Airway epithelial cell (primary cell): ENCODE measurements around the gene FKBP15. TPM values are rescaled to one million over a fixed set of nuclear protein-coding genes. Genes with fewer than 3 reads are reported as not detected.

Experiments used
- total RNA-seq: library from RNA; depleted of rRNA; stranded (reverse); fragments of >200 nt; gene quantifications from 2 replicates; pipeline ENCODE4 v1.2.3, GENCODE V29; 2015

Gene FKBP15
- 10.9 and 17.1 TPM in 2 replicates for total RNA-seq

GRCh38 chr9:113221003-113221799, at the start of gene FKBP15, which contains the start of gene SLC31A1:
Gene FKBP15, minus strand, starts transcription at chr9:113221277. Its CDS starts 34 bp downstream, at chr9:113221243.
Gene SLC31A1, plus strand, starts transcription at chr9:113221544. Its CDS starts 34,605 bp downstream, at chr9:113256149.

DNA sequence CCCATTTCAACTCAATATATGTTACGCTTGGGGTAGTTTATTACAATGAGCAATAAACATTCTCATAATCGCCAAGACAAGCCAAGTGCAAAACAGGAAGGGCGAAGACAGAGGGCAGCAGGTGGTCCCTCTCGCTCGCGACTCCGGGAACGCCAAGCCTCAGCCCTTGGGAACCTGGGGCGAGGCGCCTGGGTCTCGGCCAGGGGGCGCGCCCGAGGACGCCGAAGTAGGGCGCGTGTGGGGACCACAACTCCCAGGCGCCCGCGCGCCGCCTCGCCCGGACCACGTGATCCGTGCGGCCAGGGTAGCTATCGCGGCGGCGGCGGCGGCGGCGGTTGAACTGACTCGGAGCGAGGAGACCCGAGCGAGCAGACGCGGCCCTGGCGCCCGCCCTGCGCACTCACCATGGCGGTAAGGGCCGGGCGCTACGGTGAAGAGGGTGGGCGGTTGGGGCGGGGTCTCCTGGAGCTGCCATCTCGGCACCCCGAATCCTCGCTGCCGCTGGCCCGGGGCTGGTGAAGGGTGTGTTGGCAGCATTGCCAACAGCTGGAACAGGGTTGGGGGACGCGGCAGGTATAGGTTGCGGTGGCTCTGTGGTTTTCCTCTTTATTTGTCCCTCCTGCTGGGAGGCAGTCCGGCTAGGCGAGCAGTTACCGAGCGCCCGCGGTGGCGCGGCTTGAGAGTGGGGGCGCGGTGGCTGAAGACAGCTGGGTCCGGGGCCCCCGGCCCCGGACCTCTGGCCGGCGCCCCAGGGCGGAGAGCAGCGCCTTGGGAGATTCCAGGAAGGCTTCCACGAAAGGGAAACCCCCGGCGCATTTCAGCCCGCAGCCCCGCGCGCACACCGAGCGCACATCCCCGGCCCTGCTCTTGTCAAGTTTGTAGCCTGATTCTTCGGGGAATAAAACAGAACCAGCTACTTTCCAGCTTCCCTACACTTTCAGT, 70.1 kb downstream of the FKBP15 start, which contains the start of gene SLC31A2:
SLC31A2 (plus strand) TSS at position 338 of the 942 bp plus-strand sequence; CDS start at position 406, 68 bp downstream.

Other genes starting within 250 kb of the FKBP15 start
- 3.5 and 5.9 TPM in 2 replicates for gene ZNF883, start 209.1 kb downstream of the FKBP15 start, total RNA-seq
- gene ZFP37, start 164.6 kb downstream of the FKBP15 start, total RNA-seq, result 0.63 and 1.1 TPM in 2 replicates
- gene SLC31A2, start 70.3 kb downstream of the FKBP15 start, total RNA-seq, result 25.4 and 26.0 TPM in 2 replicates
- gene SLC31A1, start 267 bp upstream of the FKBP15 start, total RNA-seq, result 11.3 and 17.5 TPM in 2 replicates
- gene CDC26, start 54.3 kb upstream of the FKBP15 start, total RNA-seq, result 36.1 and 49.1 TPM in 2 replicates
- 31.2 and 33.0 TPM in 2 replicates for gene PRPF4, start 54.4 kb upstream of the FKBP15 start, total RNA-seq
- gene RNF183, start 82.1 kb upstream of the FKBP15 start, total RNA-seq, result 0.21 TPM in 1 of 2 replicates, not detected in the other
- 0.33 and 1.7 TPM in 2 replicates for gene WDR31, start 119.0 kb upstream of the FKBP15 start, total RNA-seq
- gene BSPRY, start 128.3 kb upstream of the FKBP15 start, total RNA-seq, result 15.2 and 15.3 TPM in 2 replicates
- gene HDHD3, start 155.7 kb upstream of the FKBP15 start, total RNA-seq, result 18.0 and 21.3 TPM in 2 replicates
- gene ALAD, start 180.0 kb upstream of the FKBP15 start, total RNA-seq, result 5.1 and 9.9 TPM in 2 replicates
- gene POLE3, start 189.4 kb upstream of the FKBP15 start, total RNA-seq, result 62.2 and 67.4 TPM in 2 replicates
- gene C9orf43, start 189.5 kb upstream of the FKBP15 start, total RNA-seq, result 0.09 and 0.35 TPM in 2 replicates
- gene RGS3, start 242.4 kb upstream of the FKBP15 start, total RNA-seq, result 19.0 and 29.8 TPM in 2 replicates